ENCODE data around the gene PPP2R2C.

Gene PPP2R2C

GRCh38 chr4:6393544-6394475 lies 78.6 kb downstream of the PPP2R2C start:
- DNase-seq, result no peak

DNA sequence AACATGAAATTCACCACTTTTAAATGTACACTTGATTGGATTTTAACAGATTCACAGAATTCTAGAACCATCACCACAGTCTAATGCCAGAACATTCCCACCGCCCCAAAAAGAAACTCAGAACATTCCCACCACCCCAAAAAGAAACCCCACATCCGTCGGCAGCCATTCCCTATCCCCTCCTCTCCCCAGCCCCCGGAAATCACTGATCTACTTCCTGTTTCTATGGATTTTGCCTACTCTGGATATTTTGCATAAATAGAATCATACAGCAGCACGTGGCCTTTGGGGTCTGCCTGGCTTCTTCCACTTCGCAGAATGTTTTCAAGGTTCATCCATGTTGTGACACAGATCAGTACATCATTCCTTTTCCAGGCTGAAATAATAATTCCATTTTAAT lies 79.3 kb downstream of the PPP2R2C start:
- DNase-seq, result no peak

DNA sequence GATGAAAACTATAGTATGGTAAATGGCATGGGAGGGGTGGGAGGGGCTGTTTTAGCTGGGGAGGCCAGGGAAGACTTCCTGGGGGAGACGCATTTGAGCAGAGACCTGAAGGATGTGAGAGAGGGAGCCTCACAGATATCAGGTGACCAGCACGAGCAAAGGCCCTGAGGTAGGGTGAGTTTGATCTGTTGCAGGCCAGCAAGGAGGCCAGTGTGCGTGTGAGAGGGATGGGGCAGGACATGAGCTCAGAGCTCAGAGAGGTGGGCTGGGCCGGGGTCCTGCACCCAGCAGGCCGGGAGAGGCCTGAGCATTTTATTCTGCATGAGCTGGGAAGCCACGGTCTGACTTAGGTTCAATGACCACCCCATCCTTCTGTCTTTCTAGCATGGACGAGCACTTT lies 80.0 kb downstream of the PPP2R2C start:
- DNase-seq, result no peak

- DNase-seq, result no peak
Observed at GRCh38 chr4:6391852-6392188, 80.6 kb downstream of the PPP2R2C start.

- DNase-seq, result no peak
Observed at GRCh38 chr4:6391186-6391851, 81.1 kb downstream of the PPP2R2C start.

- no peak for DNase-seq
Observed at GRCh38 chr4:6390356-6390755, 82.1 kb downstream of the PPP2R2C start.

- no peak for DNase-seq
Observed at GRCh38 chr4:6389142-6389825, 83.1 kb downstream of the PPP2R2C start.

- no peak for DNase-seq
Observed at GRCh38 chr4:6388713-6389112, 83.7 kb downstream of the PPP2R2C start.

DNA sequence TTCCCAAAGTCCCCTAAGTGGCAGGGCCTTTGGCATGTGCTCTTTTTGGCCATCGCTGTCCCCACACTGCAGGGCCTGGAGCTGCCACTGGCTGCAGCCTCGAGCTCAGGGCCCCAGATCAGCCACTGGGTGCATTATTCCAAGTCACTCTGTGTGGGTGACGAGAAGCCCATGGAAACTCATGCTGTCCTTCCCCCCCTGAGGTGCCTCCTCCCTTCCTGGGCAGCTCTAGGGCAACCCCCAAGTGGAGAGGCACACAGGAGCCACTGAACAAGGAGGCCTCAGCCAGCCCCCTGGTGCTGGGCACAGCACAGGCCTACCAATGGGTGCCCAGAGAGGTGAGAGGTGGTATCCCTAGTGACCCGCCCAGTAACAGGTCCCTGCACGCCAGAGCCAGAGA lies 84.5 kb downstream of the PPP2R2C start:
- no peak for DNase-seq

GRCh38 chr4:6386091-6386490 lies 86.3 kb downstream of the PPP2R2C start:
- DNase-seq, result no peak

DNA sequence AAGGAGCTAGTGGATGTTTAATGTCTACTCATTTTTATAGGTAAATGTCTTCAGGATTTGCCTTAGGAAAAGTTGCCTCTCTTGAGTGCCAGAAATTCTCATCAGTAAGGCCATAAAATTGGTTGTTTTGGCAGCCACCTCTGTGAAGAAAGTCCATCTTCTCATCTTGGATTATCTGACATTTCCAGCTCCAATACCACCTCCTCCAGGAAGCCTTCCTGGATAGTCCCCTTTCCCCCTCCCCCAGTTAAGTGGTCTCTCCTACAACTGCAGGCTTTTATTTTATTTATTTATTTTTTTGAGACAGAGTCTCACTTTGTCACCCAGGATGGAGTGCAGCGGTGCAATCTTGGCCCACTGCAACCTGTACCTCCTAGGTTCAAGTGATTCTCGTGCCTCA lies 87.1 kb downstream of the PPP2R2C start:
- DNase-seq, result no peak

GRCh38 chr4:6384541-6384940 lies 87.9 kb downstream of the PPP2R2C start:
- DNase-seq, result no peak

- no peak for DNase-seq
Observed at GRCh38 chr4:6383929-6384328, 88.5 kb downstream of the PPP2R2C start.

DNA sequence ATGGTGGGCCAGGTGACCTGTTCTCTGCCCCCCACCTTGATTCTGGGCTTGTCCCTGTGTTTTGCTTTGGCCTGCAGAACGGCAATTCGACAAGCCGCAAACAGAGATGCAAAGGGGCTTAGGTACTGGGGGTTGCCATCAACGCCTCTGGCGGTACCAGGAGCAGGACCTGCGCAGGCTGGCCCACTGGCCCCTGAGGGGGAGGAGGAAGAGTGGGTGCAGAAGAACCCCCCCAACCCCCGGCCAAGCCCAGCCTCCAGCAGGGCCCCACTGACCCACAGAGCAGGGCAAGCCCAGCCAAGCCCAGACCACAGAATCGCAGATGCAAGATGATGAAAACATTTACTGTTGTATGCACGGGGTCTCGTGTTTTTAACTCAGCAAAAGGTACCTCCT lies 89.4 kb downstream of the PPP2R2C start:
- DNase-seq, result no peak

- DNase-seq, result no peak
Observed at GRCh38 chr4:6381571-6382123, 90.8 kb downstream of the PPP2R2C start.

- no peak for DNase-seq
Observed at GRCh38 chr4:6380746-6381410, 91.5 kb downstream of the PPP2R2C start.

DNA sequence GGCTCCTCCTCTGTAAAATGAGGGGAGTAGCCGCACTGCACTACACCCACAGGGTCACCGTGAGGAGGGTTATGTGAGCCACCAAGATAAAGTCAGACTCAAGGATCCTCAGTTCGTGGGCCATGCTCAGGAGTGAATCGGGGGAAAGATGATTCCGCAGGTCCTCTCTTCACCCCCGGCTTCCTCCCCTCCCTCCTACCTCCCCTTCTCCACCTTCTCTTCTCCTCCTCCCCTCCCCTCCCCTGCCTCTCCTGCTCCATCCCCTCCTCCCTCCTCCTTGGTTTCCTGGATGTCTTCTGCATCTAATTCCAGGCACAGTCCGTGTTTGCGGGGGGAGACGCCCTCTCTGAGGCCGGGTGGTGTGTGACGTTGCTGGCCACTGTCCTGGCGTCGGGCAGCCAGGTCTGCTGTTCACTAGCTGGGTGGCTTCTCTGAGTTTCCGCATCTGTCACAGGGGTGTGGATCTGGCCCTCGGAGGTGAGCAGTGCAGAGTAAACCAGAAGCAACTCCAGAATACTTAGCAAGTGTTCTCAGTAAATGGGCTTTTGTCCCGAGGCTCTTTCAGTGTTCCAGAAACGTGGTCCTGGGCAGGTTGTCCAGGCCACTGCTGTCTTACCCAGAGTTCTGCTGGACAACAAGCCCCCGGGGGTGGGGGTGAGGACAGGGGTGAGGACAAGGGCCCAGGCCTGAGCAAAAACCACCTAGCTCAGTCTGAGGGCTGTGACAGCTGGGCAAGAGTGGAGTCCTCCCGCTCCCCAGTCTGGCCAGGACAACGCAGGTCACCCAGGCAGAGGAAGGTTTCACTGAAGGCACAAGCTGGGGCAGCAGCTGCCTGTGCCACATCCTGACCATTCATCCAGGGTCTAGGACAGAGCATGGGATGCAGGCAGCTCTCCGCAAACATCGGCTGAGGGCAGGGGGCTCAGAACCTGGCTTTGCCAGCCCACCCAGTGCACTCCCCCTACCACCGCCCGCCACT lies 92.4 kb downstream of the PPP2R2C start:
- no peak for DNase-seq

GRCh38 chr4:6378493-6379445 lies 93.6 kb downstream of the PPP2R2C start:
- no peak for DNase-seq

- no peak for DNase-seq
Observed at GRCh38 chr4:6377626-6378492, 94.6 kb downstream of the PPP2R2C start.

Data from fibroblast of skin of right quadriceps (primary cell).